Activated CD4-positive, alpha-beta T cell treated with anti-CD3 and anti-CD28 coated beads, Interleukin-2, amount 50 U/mL, for 48 hours (primary cell): ENCODE measurements around the gene CYP26C1.
A peak's percentile ranks its signal among the peaks of the same experiment; 100 is the strongest.

Source experiments
- DNase-seq, 2 experiments: peaks; one replicate each; pipeline ENCODE4 v3.0.0-alpha.2; 2020

The CYP26C1 gene, protein sequence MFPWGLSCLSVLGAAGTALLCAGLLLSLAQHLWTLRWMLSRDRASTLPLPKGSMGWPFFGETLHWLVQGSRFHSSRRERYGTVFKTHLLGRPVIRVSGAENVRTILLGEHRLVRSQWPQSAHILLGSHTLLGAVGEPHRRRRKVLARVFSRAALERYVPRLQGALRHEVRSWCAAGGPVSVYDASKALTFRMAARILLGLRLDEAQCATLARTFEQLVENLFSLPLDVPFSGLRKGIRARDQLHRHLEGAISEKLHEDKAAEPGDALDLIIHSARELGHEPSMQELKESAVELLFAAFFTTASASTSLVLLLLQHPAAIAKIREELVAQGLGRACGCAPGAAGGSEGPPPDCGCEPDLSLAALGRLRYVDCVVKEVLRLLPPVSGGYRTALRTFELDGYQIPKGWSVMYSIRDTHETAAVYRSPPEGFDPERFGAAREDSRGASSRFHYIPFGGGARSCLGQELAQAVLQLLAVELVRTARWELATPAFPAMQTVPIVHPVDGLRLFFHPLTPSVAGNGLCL

DNA sequence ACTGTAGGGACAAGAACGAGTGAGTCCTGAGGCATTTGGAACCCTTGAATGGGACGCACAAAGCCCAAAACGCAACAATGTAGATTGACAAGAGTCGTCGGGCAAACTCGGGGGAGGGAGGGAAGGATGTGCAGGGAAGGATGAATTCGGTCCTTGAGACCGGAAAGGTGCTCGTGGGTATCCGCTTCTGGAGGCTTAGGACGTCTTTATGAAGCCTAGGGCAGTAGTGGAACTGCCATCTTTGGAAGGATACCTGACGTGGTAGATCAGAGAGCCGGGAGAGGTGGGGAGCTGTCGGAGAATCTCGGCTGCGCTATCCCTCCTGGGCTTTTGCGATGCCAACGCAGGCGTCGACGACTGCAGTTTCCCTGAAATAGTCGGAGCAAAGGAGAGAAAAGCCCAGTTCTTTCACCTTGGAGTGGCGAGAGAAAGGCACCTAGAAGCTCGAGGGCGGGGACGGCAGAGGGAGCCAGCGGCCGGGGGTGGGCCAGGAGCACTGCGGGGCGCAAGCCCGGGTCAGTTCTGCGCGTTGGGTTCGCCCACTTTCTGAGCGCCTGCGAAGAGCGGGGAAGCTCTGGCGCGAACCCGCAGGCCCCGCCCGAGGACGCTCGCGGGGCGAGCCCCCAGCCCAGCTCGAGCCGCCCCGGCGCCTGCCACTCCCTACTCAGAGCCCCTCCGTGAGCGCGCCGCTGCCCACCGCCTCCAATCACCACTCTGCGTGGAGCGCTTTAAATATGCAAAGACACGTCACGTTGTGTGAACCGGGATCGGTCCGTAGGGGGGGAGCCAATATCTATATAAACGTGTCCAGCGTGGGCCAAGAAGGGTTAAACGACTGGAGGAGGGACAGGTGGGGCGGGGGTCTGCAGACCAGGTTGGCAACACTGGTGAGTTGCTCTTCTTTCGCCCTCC is at the start of gene CYP26C1:
Gene CYP26C1 (plus strand): TSS at position 824 of the 912 bp plus-strand sequence. CDS start 466 bp downstream, outside the sequence.
- DNase-seq: no peak

DNA sequence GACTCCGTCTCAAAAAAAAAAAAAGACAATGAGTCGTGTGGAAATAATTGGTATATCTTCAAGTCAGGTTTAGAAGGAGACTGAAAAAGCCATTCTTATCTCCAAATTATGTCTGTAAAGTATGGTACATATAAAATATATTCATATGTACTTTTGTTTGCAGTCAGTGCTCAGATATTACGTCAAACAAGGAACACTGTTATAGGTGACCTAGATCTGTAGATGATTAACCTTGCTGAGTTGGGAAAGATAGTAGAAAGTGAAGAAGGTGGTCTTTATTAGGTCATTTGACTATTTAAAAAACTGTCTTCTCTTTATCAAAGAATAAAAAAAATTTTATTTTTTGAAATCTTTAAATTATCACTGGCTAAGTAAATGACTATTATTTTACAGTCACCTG is 44.9 kb upstream of the CYP26C1 start:
- no peak for DNase-seq

- DNase-seq: no peak
Observed at GRCh38 chr10:93023013-93023650, 37.5 kb upstream of the CYP26C1 start.

DNA sequence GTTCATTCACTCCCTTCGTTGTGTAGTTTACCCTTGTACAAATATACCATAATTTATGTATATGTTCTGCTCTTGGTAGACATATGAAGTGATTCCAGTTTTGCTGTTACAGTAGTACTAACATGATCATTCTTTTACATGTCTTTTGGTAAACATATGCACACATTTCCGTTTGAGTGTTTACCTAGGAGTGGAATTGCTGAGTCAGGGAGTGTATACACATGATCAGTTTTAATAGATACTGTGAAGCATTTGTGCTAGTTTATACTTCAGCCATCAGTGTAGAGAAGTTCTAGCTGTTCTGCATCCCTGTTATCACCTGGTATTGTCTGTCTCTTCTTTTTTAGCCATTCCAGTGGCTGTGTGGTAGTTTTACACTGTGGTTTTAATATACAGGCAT is 34.5 kb upstream of the CYP26C1 start:
- no peak for DNase-seq

GRCh38 chr10:93027508-93027907 is 33.1 kb upstream of the CYP26C1 start:
- DNase-seq: no peak

GRCh38 chr10:93028883-93029282 is 31.7 kb upstream of the CYP26C1 start:
- DNase-seq: no peak

- no peak for DNase-seq
Observed at GRCh38 chr10:93030409-93030808, 30.2 kb upstream of the CYP26C1 start.

DNA sequence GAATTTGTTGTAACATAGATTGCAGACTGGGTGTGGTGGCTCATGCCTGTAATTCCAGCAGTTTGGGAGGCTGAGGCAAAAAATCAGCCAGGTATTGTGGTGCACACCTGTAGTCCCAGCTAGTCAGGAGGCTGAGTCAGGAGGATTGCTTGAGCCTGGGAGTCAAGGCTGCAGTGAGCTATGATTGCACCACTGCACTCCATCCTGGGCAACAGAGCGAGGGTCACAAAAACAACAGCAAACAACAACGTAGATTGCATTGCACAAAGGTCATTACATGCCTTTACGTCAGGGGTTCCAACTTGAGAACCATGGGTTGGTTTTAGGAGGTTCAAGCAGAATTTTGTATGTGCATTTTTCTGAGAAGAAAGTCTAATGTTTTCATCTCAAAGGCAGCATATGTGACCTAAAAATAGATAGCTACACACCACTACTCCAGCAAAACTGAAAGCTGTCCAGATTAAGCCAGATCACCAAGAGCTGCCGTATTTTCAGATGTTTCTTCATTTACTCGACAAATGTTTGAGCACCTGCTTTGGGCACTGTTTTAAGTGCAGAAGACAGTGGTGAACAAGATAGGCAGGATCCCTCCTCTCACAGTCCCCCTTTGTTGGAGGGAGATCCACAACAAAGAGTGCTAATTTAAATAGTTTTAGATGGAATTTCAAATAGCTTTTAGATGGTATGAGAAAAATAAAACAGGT is 28.3 kb upstream of the CYP26C1 start:
- DNase-seq: no peak

GRCh38 chr10:93032809-93033137 is 27.8 kb upstream of the CYP26C1 start:
- DNase-seq: no peak

DNA sequence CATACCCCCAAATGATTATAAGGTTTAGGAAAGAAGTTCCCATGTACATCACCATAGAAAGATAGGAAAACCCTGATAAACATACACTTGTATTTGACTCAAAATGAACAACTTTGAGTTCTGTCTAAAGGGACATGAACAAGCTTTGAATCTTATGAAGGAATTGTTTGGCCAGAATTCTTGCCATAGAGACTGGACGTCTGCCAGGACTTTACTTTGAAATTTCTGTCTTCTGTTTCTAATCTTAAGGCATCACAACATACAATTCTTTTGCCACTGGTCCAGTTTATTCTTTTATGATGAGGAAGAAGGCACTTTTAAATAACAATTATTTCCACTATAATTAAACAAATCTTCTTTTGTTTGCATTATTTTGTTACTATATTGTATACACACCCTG is 26.2 kb upstream of the CYP26C1 start:
- DNase-seq: no peak

GRCh38 chr10:93039110-93039509 is 21.5 kb upstream of the CYP26C1 start:
- no peak for DNase-seq

- no peak for DNase-seq
Observed at GRCh38 chr10:93039721-93040120, 20.9 kb upstream of the CYP26C1 start.

- no peak for DNase-seq
Observed at GRCh38 chr10:93054486-93054885, 6.1 kb upstream of the CYP26C1 start.

GRCh38 chr10:93058139-93058538 is 2.5 kb upstream of the CYP26C1 start:
- DNase-seq: no peak

DNA sequence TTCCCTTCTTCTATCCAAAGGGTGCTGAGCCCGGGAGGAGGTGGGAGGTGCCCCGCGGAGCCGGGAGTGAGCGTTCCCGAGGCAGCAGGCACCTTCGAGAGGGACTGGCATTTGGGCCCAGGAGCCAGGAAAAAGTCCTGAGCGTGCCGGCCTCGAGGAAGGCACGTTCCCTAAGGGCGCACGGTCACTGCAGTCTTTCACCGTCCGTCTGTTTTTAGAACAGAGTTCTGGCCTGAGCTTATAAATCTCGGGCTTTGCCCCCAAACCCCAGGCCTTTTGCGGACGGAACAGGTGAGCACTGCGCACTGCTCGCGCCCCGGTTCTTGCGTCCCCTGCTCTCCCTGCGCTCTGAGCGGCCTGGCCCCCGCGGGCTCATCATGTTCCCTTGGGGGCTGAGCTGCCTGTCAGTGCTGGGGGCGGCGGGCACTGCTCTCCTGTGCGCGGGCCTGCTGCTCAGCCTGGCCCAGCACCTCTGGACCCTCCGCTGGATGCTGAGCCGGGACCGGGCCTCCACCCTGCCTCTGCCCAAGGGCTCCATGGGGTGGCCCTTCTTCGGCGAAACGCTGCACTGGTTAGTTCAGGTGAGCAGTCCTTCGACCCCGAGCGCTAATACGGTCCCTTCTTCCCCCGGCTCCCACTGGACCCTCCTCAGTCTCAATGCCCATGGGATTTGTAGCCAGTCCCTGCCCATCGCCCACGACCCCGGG is 442 bp downstream of the CYP26C1 start:
- DNase-seq: no peak

GRCh38 chr10:93061594-93062513 is 1.3 kb downstream of the CYP26C1 start:
- no peak for DNase-seq

DNA sequence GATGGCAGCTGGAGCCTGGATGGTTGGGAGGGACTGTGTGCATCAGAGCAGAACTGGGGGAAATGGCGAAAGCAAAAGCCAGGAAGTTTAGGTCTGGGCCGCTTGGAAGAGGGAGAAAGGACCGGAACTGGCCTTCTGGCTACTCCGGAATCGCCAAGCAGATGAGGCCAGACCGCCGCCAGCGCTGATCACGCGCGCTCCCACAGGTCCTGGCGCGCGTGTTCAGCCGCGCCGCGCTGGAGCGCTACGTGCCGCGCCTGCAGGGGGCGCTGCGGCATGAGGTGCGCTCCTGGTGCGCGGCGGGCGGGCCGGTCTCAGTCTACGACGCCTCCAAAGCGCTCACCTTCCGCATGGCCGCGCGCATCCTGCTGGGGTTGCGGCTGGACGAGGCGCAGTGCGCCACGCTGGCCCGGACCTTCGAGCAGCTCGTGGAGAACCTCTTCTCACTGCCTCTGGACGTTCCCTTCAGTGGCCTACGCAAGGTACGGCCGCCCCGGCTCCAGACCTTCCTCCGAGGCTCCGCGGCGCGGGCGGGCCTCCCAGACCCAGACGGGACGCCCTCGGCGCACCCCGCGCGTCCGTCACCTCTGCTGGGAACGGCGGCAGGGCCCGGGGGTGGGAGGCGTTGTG is 2.0 kb downstream of the CYP26C1 start:
- DNase-seq: peak; percentile 57 to 64

DNA sequence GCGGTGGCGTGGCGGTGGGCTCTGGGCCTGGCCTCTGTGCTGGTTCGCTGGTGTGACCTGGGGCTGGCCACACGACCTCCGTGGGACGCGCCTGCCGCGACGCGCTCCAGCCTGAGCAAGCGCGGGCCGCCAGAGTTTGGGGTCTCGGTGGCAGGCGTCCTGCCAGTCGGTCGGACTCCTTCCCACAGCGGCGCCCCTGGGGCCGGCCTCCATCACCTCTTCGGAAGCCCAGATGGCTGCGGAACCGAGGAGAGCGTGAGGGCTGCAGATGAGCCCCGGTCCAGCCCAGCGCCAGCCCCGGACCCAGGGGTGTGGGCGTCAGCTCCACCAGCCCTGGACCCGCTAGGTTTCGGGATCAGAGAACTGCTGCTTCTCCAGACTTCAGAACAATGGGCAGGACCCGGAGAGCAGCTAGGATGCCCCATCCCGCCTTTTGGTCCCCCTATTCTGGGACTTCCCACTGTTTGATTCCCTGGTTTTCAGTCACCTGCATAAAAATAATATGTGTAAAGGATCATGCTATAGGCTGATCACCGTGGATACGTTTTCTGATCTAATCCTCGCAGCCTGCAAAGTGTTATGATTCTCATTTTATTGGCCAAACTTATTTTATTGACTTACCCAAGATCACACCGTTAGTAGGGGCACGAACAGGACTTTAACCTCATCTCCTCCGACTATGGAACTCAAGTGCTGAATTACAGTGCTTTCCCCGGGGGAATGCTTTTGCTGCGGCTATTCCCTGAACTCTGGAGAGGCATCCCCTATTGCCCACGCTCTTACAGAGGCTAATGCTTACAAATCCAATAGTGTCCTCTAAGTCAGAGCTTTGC is 2.8 kb downstream of the CYP26C1 start:
- DNase-seq: no peak

- DNase-seq: no peak
Observed at GRCh38 chr10:93063977-93064660, 3.5 kb downstream of the CYP26C1 start.
